Sigmoid colon (tissue), 7 donors: Measurements from ENCODE around the gene C1orf35. TPM values are rescaled to one million over a fixed set of nuclear protein-coding genes. Genes with fewer than 3 reads are reported as not detected.

Experiments used
- DNase-seq: peaks from one replicate; pipeline ENCODE4 v3.0.0-alpha.2; 2019
- H3K27ac ChIP-seq, 4 donors: fragments of 200-600 bp; sonication (generic); one replicate each; pipeline ENCODE4 v1.5.1; 2016 to 2019; ENCODE audit warnings: mild to moderate bottlenecking in 1 of 4
- H3K27me3 ChIP-seq, 3 donors: fragments of 200-600 bp; sonication (generic); one replicate each; pipeline ENCODE4 v1.5.1; 2019; ENCODE audit warnings: mild to moderate bottlenecking in 1 of 3
- H3K36me3 ChIP-seq, 4 donors: fragments of 200-600 bp; sonication (generic); one replicate each; pipeline ENCODE4 v1.5.1; 2016 to 2019
- H3K4me1 ChIP-seq, 4 donors: fragments of 200-600 bp; sonication (generic); one replicate each; pipeline ENCODE4 v1.5.1; 2017 to 2019
- H3K4me3 ChIP-seq, 4 donors: fragments of 200-600 bp; sonication (generic); one replicate each; pipeline ENCODE4 v1.5.1; 2017 to 2019; ENCODE audit warnings: mild to moderate bottlenecking in 2 of 4, moderate library complexity in 1 of 4
- H3K9me3 ChIP-seq, 4 donors: fragments of 200-600 bp in 3 of 4; sonication (generic) in 3 of 4; one replicate each; pipeline versions ENCODE4 v1.5.1 to v1.6.1; 2013 to 2019
- EP300 ChIP-seq, 4 donors: sonication (generic); formaldehyde crosslinking; IDR thresholded peaks; one replicate each; pipeline ENCODE4 v1.6.1; 2017; ENCODE audit warnings: antibody characterized with exemption in 4 of 4
- POLR2A ChIP-seq, 2 donors: fragments of 450-650 bp; IDR thresholded peaks; one replicate each; pipeline ENCODE4 v1.6.1; 2016; ENCODE audit warnings: antibody characterized with exemption in 2 of 2, mild to moderate bottlenecking in 2 of 2, moderate library complexity in 2 of 2
- POLR2AphosphoS5 ChIP-seq, 4 donors: sonication (generic); formaldehyde crosslinking; IDR thresholded peaks; one replicate each; pipeline ENCODE4 v1.6.1; 2017; ENCODE audit warnings: antibody characterized with exemption in 4 of 4
- WGBS, 2 donors: extraction: QIAGEN DNeasy Blood & Tissue Kit; methylation state at CpG; one replicate each; pipeline ENCODE4 v1.1.7; 2013; 5-methylcytosine and 5-hydroxymethylcytosine counted together
- intact Hi-C: fragments of 100-400 bp; cut with DNase I; formaldehyde crosslinking; loops from one replicate; pipeline ENCODE4 v1.15.1; 2023
- polyA plus RNA-seq, 3 donors: library from polyadenylated mRNA; stranded (reverse); fragments of 200-250 nt; gene quantifications; one replicate each; pipeline ENCODE4 v1.2.3, GENCODE V29; 2013
- total RNA-seq, 4 donors: library from RNA; depleted of rRNA; stranded (reverse); fragments of >200 nt; gene quantifications; one replicate each; pipeline ENCODE4 v1.1.0, GENCODE V29; 2016
- TF ChIP-seq, protein P1 (sequence below), 4 experiments: fragments of 450-650 bp in 3 of 4; fragments of 200-600 bp in 1 of 4; IDR thresholded peaks; one replicate each; pipeline ENCODE4 v1.5.1; 2016 to 2019; ENCODE audit warnings: antibody characterized with exemption in 4 of 4, mild to moderate bottlenecking in 3 of 4, moderate library complexity in 2 of 4
- donor health status: healthy with polysubstance abuse.
- donor health status: Bipolar disorder and iron deficiency.
- donor health status: healthy.

Gene C1orf35
- total and polyA plus RNA-seq, 7 donors, result 7.8 to 18.1 (median 11.4) TPM

DNA sequence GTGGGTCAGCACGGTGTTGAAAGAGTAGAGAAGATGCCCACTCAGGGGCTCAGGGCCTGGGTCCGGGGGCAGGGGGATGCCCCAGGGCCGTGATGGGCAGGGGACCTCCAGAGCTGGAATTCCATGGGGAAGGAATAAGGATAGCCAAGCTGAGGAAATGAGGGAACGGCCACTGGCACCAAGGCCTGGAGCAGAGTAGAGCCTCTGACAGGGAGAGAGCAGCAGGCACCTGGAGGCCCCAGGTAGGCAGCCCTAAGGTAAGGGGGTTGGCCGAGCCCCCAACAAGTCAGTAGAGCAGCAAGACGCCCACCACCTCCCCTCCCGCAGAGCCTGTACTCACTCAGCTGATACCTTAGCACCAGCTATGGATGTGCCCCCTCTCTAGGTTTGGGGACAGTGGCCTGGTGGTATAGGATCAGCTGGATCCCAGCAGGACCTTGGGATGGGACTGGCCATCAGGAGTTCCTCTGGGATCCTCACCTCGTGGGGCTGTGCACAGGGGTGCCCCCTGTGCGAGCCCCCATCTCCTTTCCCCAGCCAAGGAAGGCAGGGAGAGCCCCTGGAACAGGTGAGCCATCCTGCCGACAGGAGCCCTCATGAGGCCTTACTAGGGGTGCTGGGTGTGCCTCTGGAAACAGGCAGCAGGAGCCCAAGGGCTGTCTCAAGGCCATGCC lies 41.6 kb downstream of the C1orf35 start:
- intact Hi-C loops, result no loop called here
- no peak overlapping the region for H3K4me3 ChIP-seq
- H3K4me1 ChIP-seq, result peaks cover 0 to 22% (median 16%) of the 10 kb centered on the region in 4 donors
- no peaks in the 10 kb centered on the region for H3K36me3 ChIP-seq
- no peak overlapping the region for H3K27ac ChIP-seq
- peak; percentile 49 for DNase-seq
- peaks cover 36 to 95% (median 85%) of the 10 kb centered on the region in 3 donors for H3K27me3 ChIP-seq
- no peaks in the 10 kb centered on the region for H3K9me3 ChIP-seq
- no peak for TF ChIP-seq EP300 (IDR thresholded peaks at IDR 0.05)
- TF ChIP-seq, protein P1, sequence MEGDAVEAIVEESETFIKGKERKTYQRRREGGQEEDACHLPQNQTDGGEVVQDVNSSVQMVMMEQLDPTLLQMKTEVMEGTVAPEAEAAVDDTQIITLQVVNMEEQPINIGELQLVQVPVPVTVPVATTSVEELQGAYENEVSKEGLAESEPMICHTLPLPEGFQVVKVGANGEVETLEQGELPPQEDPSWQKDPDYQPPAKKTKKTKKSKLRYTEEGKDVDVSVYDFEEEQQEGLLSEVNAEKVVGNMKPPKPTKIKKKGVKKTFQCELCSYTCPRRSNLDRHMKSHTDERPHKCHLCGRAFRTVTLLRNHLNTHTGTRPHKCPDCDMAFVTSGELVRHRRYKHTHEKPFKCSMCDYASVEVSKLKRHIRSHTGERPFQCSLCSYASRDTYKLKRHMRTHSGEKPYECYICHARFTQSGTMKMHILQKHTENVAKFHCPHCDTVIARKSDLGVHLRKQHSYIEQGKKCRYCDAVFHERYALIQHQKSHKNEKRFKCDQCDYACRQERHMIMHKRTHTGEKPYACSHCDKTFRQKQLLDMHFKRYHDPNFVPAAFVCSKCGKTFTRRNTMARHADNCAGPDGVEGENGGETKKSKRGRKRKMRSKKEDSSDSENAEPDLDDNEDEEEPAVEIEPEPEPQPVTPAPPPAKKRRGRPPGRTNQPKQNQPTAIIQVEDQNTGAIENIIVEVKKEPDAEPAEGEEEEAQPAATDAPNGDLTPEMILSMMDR (IDR thresholded peaks at IDR 0.05), result no peak
- TF ChIP-seq POLR2AphosphoS5 (IDR thresholded peaks at IDR 0.05), result no peak
- no peak for TF ChIP-seq POLR2A (IDR thresholded peaks at IDR 0.05)
- WGBS, 2 donors, result 80 to 90% methylated on average over 10 of the region's 10 CpGs

DNA sequence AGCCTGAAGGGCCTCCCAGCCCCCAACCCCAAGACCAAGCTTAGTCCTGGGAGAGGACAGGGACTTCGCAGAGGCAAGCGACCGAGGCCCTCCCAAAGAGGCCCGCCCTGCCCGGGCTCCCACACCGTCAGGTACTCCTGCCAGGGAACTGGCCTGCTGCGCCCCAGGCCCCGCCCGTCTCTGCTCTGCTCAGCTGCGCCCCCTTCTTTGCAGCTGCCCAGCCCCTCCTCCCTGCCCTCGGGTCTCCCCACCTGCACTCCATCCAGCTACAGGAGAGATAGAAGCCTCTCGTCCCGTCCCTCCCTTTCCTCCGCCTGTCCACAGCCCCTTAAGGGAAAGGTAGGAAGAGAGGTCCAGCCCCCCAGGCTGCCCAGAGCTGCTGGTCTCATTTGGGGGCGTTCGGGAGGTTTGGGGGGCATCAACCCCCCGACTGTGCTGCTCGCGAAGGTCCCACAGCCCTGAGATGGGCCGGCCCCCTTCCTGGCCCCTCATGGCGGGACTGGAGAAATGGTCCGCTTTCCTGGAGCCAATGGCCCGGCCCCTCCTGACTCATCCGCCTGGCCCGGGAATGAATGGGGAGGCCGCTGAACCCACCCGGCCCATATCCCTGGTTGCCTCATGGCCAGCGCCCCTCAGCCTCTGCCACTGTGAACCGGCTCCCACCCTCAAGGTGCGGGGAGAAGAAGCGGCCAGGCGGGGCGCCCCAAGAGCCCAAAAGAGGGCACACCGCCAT lies 42.5 kb downstream of the C1orf35 start:
- peaks cover 34 to 89% (median 76%) of the 10 kb centered on the region in 3 donors for H3K27me3 ChIP-seq
- TF ChIP-seq, protein P1 (IDR thresholded peaks at IDR 0.05), result no peak
- TF ChIP-seq EP300 (IDR thresholded peaks at IDR 0.05) (no peak), POLR2AphosphoS5 (IDR thresholded peaks at IDR 0.05) (no peak), POLR2A (IDR thresholded peaks at IDR 0.05) (no peak)
- H3K4me3 ChIP-seq, result peak overlapping the region in 1 of 4 donors; percentile 4
- H3K36me3 ChIP-seq, result no peaks in the 10 kb centered on the region
- H3K4me1 ChIP-seq, result peaks cover 0 to 22% (median 16%) of the 10 kb centered on the region in 4 donors
- intact Hi-C loops, result no loop called here
- peak; percentile 49 for DNase-seq
- 13 to 26% methylated on average over 34 of the region's 34 CpGs for WGBS, 2 donors
- no peak overlapping the region for H3K27ac ChIP-seq
- no peaks in the 10 kb centered on the region for H3K9me3 ChIP-seq

DNA sequence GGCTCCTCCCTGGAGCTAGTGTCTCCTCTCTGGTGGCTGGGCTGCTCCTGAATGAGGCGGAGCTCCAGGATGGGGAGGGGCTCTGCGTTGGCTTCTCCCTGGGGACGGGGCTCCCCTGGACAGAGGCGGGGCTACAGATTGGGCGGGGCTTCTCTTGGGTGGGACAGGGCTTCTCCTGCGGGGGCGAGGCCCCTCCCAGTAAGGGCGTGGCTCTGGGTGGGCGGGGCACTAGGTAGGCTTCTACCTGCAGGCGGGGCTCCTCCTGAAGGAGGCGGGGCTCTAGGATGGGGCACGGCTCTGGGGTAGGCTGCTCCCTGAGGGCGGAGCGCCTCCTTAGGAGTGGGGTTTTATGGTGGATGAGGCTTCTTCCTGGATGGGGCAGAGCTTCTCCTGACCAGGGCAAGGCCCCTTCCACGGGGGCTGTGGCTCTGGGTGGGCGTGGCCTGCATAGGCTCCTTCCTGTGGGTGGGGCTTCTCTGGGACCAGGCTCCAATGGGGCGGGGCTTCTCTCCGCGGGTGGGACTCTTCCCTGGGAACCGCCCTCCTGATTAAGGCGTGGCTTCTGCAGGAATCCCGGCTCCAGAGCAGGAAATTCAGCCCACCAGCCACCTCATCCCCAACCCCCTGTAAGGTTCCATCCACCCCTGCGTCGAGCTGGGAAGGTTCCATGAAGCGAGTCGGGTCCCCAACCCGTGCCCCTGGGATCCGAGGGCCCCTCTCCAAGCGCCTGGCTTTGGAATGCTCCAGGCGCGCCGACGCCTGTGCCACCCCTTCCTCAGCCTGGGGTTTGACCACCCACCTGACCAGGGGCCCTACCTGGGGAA lies 43.3 kb downstream of the C1orf35 start:
- Histone ChIP-seq H3K27me3 (peaks cover 26 to 85% (median 68%) of the 10 kb centered on the region in 3 donors), H3K4me3 (peak overlapping the region in 2 of 4 donors; percentile 4 to 10), H3K9me3 (no peaks in the 10 kb centered on the region), H3K4me1 (peaks cover 0 to 22% (median 16%) of the 10 kb centered on the region in 4 donors), H3K36me3 (no peaks in the 10 kb centered on the region), H3K27ac (no peak overlapping the region)
- peak; percentile 68 for DNase-seq
- intact Hi-C loops, result no loop called here
- WGBS, 2 donors, result 1 to 6% methylated on average over 33 of the region's 33 CpGs
- TF ChIP-seq EP300 (IDR thresholded peaks at IDR 0.05) (no peak), POLR2AphosphoS5 (IDR thresholded peaks at IDR 0.05) (no peak), POLR2A (IDR thresholded peaks at IDR 0.05) (no peak)
- TF ChIP-seq, protein P1 (IDR thresholded peaks at IDR 0.05), result no peak

DNA sequence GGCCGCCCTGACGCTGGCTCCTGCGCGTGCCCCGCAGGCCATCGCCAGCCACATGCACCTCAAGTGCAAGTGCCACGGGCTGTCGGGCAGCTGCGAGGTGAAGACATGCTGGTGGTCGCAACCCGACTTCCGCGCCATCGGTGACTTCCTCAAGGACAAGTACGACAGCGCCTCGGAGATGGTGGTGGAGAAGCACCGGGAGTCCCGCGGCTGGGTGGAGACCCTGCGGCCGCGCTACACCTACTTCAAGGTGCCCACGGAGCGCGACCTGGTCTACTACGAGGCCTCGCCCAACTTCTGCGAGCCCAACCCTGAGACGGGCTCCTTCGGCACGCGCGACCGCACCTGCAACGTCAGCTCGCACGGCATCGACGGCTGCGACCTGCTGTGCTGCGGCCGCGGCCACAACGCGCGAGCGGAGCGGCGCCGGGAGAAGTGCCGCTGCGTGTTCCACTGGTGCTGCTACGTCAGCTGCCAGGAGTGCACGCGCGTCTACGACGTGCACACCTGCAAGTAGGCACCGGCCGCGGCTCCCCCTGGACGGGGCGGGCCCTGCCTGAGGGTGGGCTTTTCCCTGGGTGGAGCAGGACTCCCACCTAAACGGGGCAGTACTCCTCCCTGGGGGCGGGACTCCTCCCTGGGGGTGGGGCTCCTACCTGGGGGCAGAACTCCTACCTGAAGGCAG lies 44.0 kb downstream of the C1orf35 start:
- H3K4me3 ChIP-seq, result no peak overlapping the region
- DNase-seq, result no peak

More for the DNA sequence above, 44.0 kb downstream of the C1orf35 start:
- WGBS, 2 donors, result 4 to 10% methylated on average over 66 of the region's 66 CpGs
- H3K4me1 ChIP-seq, result peaks cover 0 to 22% (median 16%) of the 10 kb centered on the region in 4 donors
- intact Hi-C loops, result no loop called here
- TF ChIP-seq, protein P1 (IDR thresholded peaks at IDR 0.05), result no peak
- no peak for TF ChIP-seq EP300 (IDR thresholded peaks at IDR 0.05)
- TF ChIP-seq POLR2A (IDR thresholded peaks at IDR 0.05), result no peak
- TF ChIP-seq POLR2AphosphoS5 (IDR thresholded peaks at IDR 0.05), result no peak
- H3K27ac ChIP-seq, result no peak overlapping the region
- no peaks in the 10 kb centered on the region for H3K9me3 ChIP-seq
- no peaks in the 10 kb centered on the region for H3K36me3 ChIP-seq
- H3K27me3 ChIP-seq, result peaks cover 25 to 80% (median 60%) of the 10 kb centered on the region in 3 donors
